ENCODE measurements around the gene EXOSC3. TPM values are rescaled to one million over a fixed set of nuclear protein-coding genes. Genes with fewer than 3 reads are reported as not detected.

The EXOSC3 gene
- total and polyA plus RNA-seq, 2 of the 13 experiments (the other 11 are each of a cell fraction or from before 2014, with no cell fraction given): 17.5 to 68.7 TPM

DNA sequence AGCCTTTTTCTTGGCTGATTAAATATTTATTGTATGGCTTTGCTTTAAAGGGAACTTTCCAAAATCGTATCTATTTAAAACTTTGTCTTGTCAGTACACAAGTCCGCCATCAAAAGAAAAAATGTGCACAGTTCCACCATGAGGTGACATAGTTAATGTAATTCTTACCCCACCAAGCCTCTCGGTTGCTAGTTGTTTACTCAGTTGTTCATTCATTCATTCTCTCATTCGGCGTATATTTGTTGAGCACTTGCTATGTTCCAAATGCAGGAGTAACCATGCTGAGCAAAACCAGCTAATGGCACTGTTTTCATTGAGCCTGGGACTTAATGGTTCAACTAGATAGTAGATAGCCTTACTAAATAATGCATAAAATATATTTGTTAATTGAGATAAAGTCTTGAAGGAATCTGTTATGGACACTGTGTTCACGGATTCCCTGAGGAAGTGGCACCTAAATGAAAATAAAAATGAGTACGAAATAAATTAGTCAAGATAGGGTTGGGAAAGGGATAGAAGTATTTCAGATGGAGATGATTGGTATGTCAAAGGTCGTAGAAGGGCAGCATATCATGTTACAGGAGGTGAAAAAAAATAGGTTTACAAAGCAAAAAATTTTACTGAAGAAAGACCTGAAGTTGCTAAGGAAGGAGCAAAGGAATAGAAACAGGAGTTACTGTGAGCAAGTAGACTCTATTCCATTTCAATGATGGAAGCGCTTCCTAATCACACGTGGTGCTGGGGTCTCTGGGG is 17.3 kb upstream of the EXOSC3 start (continued):
- TF ChIP-seq RBM39 (IDR thresholded peaks at IDR 0.05; ENCODE audit: low read depth, low read length, poor library complexity, severe bottlenecking): no peak
- TF ChIP-seq MXD4 (CRISPR knock-in tag; IDR thresholded peaks at IDR 0.05): no peak
- no peak for TF ChIP-seq ZMAT3 (CRISPR knock-in tag; conservative IDR thresholded peaks at IDR 0.05)
- TF ChIP-seq PPARG (CRISPR knock-in tag; conservative IDR thresholded peaks at IDR 0.05): peak; percentile 58; the same call in 1 of the 2 replicates
- TF ChIP-seq, protein P1, sequence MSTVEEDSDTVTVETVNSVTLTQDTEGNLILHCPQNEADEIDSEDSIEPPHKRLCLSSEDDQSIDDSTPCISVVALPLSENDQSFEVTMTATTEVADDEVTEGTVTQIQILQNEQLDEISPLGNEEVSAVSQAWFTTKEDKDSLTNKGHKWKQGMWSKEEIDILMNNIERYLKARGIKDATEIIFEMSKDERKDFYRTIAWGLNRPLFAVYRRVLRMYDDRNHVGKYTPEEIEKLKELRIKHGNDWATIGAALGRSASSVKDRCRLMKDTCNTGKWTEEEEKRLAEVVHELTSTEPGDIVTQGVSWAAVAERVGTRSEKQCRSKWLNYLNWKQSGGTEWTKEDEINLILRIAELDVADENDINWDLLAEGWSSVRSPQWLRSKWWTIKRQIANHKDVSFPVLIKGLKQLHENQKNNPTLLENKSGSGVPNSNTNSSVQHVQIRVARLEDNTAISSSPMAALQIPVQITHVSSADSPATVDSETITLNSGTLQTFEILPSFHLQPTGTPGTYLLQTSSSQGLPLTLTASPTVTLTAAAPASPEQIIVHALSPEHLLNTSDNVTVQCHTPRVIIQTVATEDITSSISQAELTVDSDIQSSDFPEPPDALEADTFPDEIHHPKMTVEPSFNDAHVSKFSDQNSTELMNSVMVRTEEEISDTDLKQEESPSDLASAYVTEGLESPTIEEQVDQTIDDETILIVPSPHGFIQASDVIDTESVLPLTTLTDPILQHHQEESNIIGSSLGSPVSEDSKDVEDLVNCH (CRISPR knock-in tag; IDR thresholded peaks at IDR 0.05): no peak
- no peak for TF ChIP-seq BRD4 (CRISPR knock-in tag; IDR thresholded peaks at IDR 0.05)
- peak; percentile 38; the same call in 1 of the 2 replicates for TF ChIP-seq SIX4 (CRISPR knock-in tag; IDR thresholded peaks at IDR 0.05)
- no peak for TF ChIP-seq ATRX (CRISPR knock-in tag; IDR thresholded peaks at IDR 0.05; ENCODE audit: borderline replicate concordance)
- TF ChIP-seq NR2F6 (IDR thresholded peaks at IDR 0.05): peak; percentile 37; the same call in 1 of the 2 replicates
- TF ChIP-seq NR2F6 (CRISPR knock-in tag; IDR thresholded peaks at IDR 0.05): 0 out of 2 replicates have a peak, but pooled peaks have one; percentile 29
- TF ChIP-seq ZNF710 (CRISPR knock-in tag; IDR thresholded peaks at IDR 0.05; ENCODE audit: borderline replicate concordance): no peak
- no peak for TF ChIP-seq HNRNPH1 (optimal IDR thresholded peaks at IDR 0.05; ENCODE audit: low read depth, low read length)
- TF ChIP-seq HNF1B (CRISPR knock-in tag; IDR thresholded peaks at IDR 0.05): no peak
- TF ChIP-seq, protein P2, sequence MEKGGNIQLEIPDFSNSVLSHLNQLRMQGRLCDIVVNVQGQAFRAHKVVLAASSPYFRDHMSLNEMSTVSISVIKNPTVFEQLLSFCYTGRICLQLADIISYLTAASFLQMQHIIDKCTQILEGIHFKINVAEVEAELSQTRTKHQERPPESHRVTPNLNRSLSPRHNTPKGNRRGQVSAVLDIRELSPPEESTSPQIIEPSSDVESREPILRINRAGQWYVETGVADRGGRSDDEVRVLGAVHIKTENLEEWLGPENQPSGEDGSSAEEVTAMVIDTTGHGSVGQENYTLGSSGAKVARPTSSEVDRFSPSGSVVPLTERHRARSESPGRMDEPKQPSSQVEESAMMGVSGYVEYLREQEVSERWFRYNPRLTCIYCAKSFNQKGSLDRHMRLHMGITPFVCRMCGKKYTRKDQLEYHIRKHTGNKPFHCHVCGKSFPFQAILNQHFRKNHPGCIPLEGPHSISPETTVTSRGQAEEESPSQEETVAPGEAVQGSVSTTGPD (CRISPR knock-in tag; IDR thresholded peaks at IDR 0.05): no peak
- TF ChIP-seq, protein P3, sequence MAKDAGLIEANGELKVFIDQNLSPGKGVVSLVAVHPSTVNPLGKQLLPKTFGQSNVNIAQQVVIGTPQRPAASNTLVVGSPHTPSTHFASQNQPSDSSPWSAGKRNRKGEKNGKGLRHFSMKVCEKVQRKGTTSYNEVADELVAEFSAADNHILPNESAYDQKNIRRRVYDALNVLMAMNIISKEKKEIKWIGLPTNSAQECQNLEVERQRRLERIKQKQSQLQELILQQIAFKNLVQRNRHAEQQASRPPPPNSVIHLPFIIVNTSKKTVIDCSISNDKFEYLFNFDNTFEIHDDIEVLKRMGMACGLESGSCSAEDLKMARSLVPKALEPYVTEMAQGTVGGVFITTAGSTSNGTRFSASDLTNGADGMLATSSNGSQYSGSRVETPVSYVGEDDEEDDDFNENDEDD (CRISPR knock-in tag; IDR thresholded peaks at IDR 0.05; ENCODE audit: borderline replicate concordance): no peak
- TF ChIP-seq ZBTB34 (CRISPR knock-in tag; IDR thresholded peaks at IDR 0.05): no peak
- no peak for TF ChIP-seq ZNF280B (CRISPR knock-in tag; IDR thresholded peaks at IDR 0.05; ENCODE audit: borderline replicate concordance)
